ENCODE measurements around the gene SAE1.

- no peak for TF ChIP-seq CTBP1 (IDR thresholded peaks at IDR 0.05; ENCODE audit: borderline replicate concordance)
- TF ChIP-seq SUZ12 (IDR thresholded peaks at IDR 0.05) = no peak
- no peak for TF ChIP-seq NFRKB (IDR thresholded peaks at IDR 0.05)
- TF ChIP-seq L3MBTL2 (conservative IDR thresholded peaks at IDR 0.05) = no peak
- no peak for TF ChIP-seq FOXM1 (IDR thresholded peaks at IDR 0.05; ENCODE audit: borderline replicate concordance)
- TF ChIP-seq FOXK2 (IDR thresholded peaks at IDR 0.05) = no peak
- no peak for TF ChIP-seq ARNT (IDR thresholded peaks at IDR 0.05)
- TF ChIP-seq FOXA1 (IDR thresholded peaks at IDR 0.05) = no peak
- no peak for TF ChIP-seq LEF1 (IDR thresholded peaks at IDR 0.05; ENCODE audit: borderline replicate concordance)
- TF ChIP-seq TARDBP (IDR thresholded peaks at IDR 0.05) = no peak
- TF ChIP-seq BHLHE40 (IDR thresholded peaks at IDR 0.05; ENCODE audit: borderline replicate concordance) = no peak
Observed at GRCh38 chr19:47099576-47100050, 31.0 kb upstream of the SAE1 start.
